ENCODE data around the gene CACNA2D3.

DNA sequence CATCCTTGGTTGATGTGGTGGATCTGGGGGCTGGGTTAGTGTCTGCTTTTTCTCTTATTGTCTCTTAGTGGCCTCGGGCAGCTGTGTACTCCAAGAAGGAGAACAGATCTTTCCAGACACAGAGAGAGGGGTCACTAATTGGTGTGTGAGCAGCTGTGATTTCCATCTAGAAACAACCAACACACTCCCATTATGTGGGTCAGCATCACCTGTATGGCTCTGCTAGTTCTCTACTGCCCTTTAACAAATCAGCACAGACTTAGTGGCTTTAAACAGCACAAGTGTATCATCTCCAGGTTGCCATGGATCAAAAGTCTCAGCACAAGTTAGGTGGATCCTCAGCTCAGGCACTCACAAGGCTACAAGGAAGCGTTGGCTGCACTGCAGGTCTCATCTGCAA lies 648.7 kb downstream of the CACNA2D3 start:
- TF ChIP-seq, protein P1, sequence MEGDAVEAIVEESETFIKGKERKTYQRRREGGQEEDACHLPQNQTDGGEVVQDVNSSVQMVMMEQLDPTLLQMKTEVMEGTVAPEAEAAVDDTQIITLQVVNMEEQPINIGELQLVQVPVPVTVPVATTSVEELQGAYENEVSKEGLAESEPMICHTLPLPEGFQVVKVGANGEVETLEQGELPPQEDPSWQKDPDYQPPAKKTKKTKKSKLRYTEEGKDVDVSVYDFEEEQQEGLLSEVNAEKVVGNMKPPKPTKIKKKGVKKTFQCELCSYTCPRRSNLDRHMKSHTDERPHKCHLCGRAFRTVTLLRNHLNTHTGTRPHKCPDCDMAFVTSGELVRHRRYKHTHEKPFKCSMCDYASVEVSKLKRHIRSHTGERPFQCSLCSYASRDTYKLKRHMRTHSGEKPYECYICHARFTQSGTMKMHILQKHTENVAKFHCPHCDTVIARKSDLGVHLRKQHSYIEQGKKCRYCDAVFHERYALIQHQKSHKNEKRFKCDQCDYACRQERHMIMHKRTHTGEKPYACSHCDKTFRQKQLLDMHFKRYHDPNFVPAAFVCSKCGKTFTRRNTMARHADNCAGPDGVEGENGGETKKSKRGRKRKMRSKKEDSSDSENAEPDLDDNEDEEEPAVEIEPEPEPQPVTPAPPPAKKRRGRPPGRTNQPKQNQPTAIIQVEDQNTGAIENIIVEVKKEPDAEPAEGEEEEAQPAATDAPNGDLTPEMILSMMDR (IDR thresholded peaks at IDR 0.05; ENCODE audit: poor library complexity), result no peak
- TF ChIP-seq EZH2phosphoT487 (IDR thresholded peaks at IDR 0.05; ENCODE audit: low read depth, severe bottlenecking, unreplicated experiment) (no peak), EZH2 (IDR thresholded peaks at IDR 0.05; ENCODE audit: borderline replicate concordance) (no peak)

Measured in hepatocyte (in vitro differentiated cells).